Stomach (tissue), 9 donors: ENCODE data around the gene PARP11. TPM values are rescaled to one million over a fixed set of nuclear protein-coding genes. Genes with fewer than 3 reads are reported as not detected.
A peak's percentile ranks its signal among the peaks of the same experiment; 100 is the strongest.

Experiments used
- DNase-seq, 2 donors: peaks; one replicate each; pipeline versions ENCODE4 v3.0.0 to v3.0.0-alpha.2; 2013 to 2019
- H3K27ac ChIP-seq, 5 donors: fragments of 200-600 bp in 4 of 5; sonication (generic) in 4 of 5; one replicate each; pipeline ENCODE4 v1.5.1; 2013 to 2019; ENCODE audit warnings: mild to moderate bottlenecking in 1 of 5, moderate library complexity in 1 of 5
- H3K27me3 ChIP-seq, 3 donors: fragments of 200-600 bp; sonication (generic); one replicate each; pipeline ENCODE4 v1.5.1; 2017 to 2019; ENCODE audit warnings: mixed run types in 1 of 3
- H3K36me3 ChIP-seq, 4 donors: fragments of 200-600 bp; sonication (generic); 1 replicate in 3 of 4; 2 replicates in 1 of 4; pipeline ENCODE4 v1.5.1; 2016 to 2019
- H3K4me1 ChIP-seq, 4 donors: fragments of 200-600 bp; sonication (generic); one replicate each; pipeline ENCODE4 v1.5.1; 2016 to 2019
- H3K4me3 ChIP-seq, 4 donors: fragments of 200-600 bp; sonication (generic) in 3 of 4; one replicate each; pipeline ENCODE4 v1.5.1; 2016 to 2019; ENCODE audit warnings: mild to moderate bottlenecking in 1 of 4
- H3K9me3 ChIP-seq, 4 donors: fragments of 200-600 bp; sonication (generic); one replicate each; pipeline ENCODE4 v1.5.1; 2016 to 2019
- EP300 ChIP-seq: sonication (generic); formaldehyde crosslinking; IDR thresholded peaks from one replicate; pipeline ENCODE4 v1.6.1; 2017; ENCODE audit warnings: antibody characterized with exemption
- POLR2A ChIP-seq, 4 donors: fragments of 450-650 bp; IDR thresholded peaks; one replicate each; pipeline ENCODE4 v1.6.1; 2016; ENCODE audit warnings: antibody characterized with exemption in 4 of 4, control low read depth in 2 of 4, mild to moderate bottlenecking in 1 of 4, moderate library complexity in 1 of 4
- POLR2AphosphoS5 ChIP-seq, 3 donors: sonication (generic); formaldehyde crosslinking; IDR thresholded peaks; one replicate each; pipeline ENCODE4 v1.6.1; 2016; ENCODE audit warnings: antibody characterized with exemption in 3 of 3
- WGBS, 5 donors: extraction: QIAGEN DNeasy Blood & Tissue Kit in 3 of 5; methylation state at CpG; one replicate each; pipeline versions ENCODE4 v1.1.5 to v1.1.7; 2013 to 2018; 5-methylcytosine and 5-hydroxymethylcytosine counted together
- intact Hi-C: fragments of 100-400 bp; cut with DNase I; formaldehyde crosslinking; loops from one replicate; pipeline ENCODE4 v1.15.1; 2023; ENCODE audit warnings: low total_unique reads
- polyA plus RNA-seq, 3 donors: library from polyadenylated mRNA; stranded (reverse); fragments of 200-250 nt; gene quantifications; one replicate each; pipeline ENCODE4 v1.2.3, GENCODE V29; 2013
- total RNA-seq, 5 donors: library from RNA; depleted of rRNA; stranded (reverse); fragments of >200 nt; gene quantifications; one replicate each; pipeline versions ENCODE4 v1.1.0 to v1.2.3, GENCODE V29; 2014 to 2016
- TF ChIP-seq, protein P1 (sequence below), 7 experiments: fragments of 450-650 bp in 4 of 7; fragments of 200-600 bp in 3 of 7; sonication (generic) in 3 of 7; IDR thresholded peaks; one replicate each; pipeline ENCODE4 v1.5.1; 2016 to 2019; ENCODE audit warnings: antibody characterized with exemption in 7 of 7, control low read depth in 2 of 7, mild to moderate bottlenecking in 1 of 7
- donor health status: healthy with polysubstance abuse.
- donor health status: Bipolar disorder and iron deficiency.
- donor health status: healthy.

PARP11 gene
- total and polyA plus RNA-seq, 8 donors = 1.4 to 8.1 (median 3.7) TPM

DNA sequence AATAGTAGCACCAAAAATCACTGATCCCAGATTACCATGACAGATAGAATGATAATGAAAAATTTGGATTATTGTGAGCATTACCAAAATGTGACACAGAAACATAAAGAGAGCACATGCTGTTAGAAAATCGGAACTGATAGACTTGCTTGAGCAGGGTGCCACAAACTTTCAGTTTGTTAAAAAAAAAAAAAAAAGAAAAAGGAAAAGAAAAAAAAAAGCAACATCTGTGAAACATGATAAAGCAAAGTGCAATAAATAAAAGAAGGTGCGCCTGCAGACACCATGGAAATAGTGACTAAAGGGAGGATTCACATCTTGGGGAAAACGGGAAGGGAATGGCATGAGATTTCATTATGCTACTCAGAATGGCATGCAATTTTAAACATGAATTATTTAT, 6.6 kb upstream of the PARP11 start:
- Histone ChIP-seq H3K27me3 (peaks cover 0 to 39% (median 0%) of the 10 kb centered on the region in 3 donors), H3K4me3 (no peak overlapping the region), H3K9me3 (peaks cover 0 to 6% (median 0%) of the 10 kb centered on the region in 4 donors), H3K27ac (no peak overlapping the region), H3K36me3 (no peaks in the 10 kb centered on the region), H3K4me1 (no peaks in the 10 kb centered on the region)
- intact Hi-C loops = loop anchor here (10.0 kb wide), 1 partner anchor 395 kb away; the partner anchor contains the start of gene CCND2
- WGBS, 5 donors = 80 to 90% (median 87%) methylated on average over 3 of the region's 3 CpGs
- TF ChIP-seq EP300 = no peak
- no peak for TF ChIP-seq POLR2A (IDR thresholded peaks at IDR 0.05)
- TF ChIP-seq, protein P1, sequence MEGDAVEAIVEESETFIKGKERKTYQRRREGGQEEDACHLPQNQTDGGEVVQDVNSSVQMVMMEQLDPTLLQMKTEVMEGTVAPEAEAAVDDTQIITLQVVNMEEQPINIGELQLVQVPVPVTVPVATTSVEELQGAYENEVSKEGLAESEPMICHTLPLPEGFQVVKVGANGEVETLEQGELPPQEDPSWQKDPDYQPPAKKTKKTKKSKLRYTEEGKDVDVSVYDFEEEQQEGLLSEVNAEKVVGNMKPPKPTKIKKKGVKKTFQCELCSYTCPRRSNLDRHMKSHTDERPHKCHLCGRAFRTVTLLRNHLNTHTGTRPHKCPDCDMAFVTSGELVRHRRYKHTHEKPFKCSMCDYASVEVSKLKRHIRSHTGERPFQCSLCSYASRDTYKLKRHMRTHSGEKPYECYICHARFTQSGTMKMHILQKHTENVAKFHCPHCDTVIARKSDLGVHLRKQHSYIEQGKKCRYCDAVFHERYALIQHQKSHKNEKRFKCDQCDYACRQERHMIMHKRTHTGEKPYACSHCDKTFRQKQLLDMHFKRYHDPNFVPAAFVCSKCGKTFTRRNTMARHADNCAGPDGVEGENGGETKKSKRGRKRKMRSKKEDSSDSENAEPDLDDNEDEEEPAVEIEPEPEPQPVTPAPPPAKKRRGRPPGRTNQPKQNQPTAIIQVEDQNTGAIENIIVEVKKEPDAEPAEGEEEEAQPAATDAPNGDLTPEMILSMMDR (IDR thresholded peaks at IDR 0.05) = no peak
- TF ChIP-seq POLR2AphosphoS5 (IDR thresholded peaks at IDR 0.05) = no peak
- no peak for DNase-seq

DNA sequence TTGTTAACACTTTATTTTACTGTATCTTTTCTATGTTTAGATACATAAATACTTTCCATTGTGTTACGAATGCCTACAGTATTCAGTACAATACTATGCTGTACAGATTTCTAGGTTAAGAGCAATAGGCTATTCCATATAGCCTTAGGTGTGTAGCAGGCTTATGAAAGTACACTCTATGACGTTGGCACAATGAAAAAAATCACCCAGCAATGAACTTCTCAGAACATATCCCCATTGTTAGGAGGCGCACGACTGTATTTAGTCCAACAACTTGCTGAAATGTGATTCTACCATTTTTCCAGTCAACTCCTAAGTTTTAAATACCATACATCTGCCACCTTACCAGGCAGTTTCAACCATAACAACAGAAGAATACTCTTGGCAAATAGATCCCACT, 1.8 kb downstream of the PARP11 start:
- WGBS, 5 donors = 81 to 93% (median 87%) methylated on average over 4 of the region's 4 CpGs
- intact Hi-C loops = no loop called here
- Histone ChIP-seq H3K36me3 (no peaks in the 10 kb centered on the region), H3K27me3 (no peaks in the 10 kb centered on the region), H3K4me1 (peaks cover 12 to 41% (median 18%) of the 10 kb centered on the region in 4 donors), H3K27ac (no peak overlapping the region), H3K4me3 (peak overlapping the region in 1 of 4 donors; percentile 67), H3K9me3 (no peaks in the 10 kb centered on the region)
- no peak for DNase-seq
- TF ChIP-seq POLR2AphosphoS5 (IDR thresholded peaks at IDR 0.05) (no peak), POLR2A (IDR thresholded peaks at IDR 0.05) (no peak), EP300 (no peak)
- TF ChIP-seq, protein P1 (IDR thresholded peaks at IDR 0.05) = no peak

DNA sequence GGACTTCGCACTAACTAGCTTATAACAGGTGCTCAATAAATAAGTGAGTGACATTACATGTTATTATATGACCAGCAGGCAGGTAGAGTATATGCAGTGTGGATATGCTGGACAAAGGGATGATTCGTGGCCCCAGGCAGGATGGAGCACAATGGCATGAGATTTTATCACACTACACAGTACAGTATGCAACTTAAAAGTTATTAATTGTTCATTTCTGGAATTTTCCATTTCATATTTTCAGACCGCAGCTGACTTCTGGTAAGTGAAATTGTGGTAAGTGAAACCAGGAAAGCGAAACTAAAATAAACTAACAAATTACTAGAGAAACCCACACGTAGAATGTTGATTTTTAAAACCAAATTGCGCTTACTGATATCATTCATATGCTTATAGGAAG, 3.3 kb downstream of the PARP11 start:
- Histone ChIP-seq H3K36me3 (no peaks in the 10 kb centered on the region), H3K27me3 (no peaks in the 10 kb centered on the region), H3K27ac (peak overlapping the region in 1 of 5 donors; percentile 50), H3K9me3 (peaks cover 0 to 14% (median 4%) of the 10 kb centered on the region in 4 donors), H3K4me1 (peaks cover 12 to 41% (median 18%) of the 10 kb centered on the region in 4 donors), H3K4me3 (no peak overlapping the region)
- TF ChIP-seq EP300 = no peak
- no peak for TF ChIP-seq POLR2A (IDR thresholded peaks at IDR 0.05)
- TF ChIP-seq, protein P1 (IDR thresholded peaks at IDR 0.05) = no peak
- no peak for TF ChIP-seq POLR2AphosphoS5 (IDR thresholded peaks at IDR 0.05)
- WGBS, 5 donors = 63 to 77% (median 71%) methylated on average over 6 of the region's 6 CpGs
- DNase-seq = no peak
- intact Hi-C loops = no loop called here

DNA sequence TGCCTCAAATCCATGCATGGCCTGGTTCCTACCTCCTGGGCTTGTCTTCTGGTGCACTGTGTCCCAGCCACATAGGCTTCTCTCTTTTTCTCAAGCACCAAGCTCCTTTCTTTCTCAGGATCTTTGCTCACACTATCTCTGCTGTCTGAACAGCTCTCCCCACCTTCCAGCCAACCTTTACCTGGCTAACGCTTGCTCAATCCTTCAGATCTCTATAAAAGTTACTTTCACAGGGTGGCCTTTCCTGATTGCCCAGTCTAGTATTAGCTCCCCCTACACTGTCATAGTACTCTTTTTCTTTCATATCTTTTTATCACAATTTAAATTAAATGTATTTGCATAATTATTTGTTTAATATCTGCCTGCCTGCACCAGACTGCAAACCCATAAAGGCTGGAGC, 3.8 kb downstream of the PARP11 start:
- intact Hi-C loops = no loop called here
- 88 to 100% (median 92%) methylated on average over 1 of the region's 1 CpG for WGBS, 5 donors
- no peak overlapping the region for H3K4me3 ChIP-seq
- peaks cover 0 to 14% (median 5%) of the 10 kb centered on the region in 4 donors for H3K9me3 ChIP-seq
- DNase-seq = no peak
- TF ChIP-seq EP300 = no peak
- no peak for TF ChIP-seq POLR2A (IDR thresholded peaks at IDR 0.05)
- TF ChIP-seq POLR2AphosphoS5 (IDR thresholded peaks at IDR 0.05) = no peak
- TF ChIP-seq, protein P1 (IDR thresholded peaks at IDR 0.05) = no peak
- H3K36me3 ChIP-seq = no peaks in the 10 kb centered on the region
- H3K4me1 ChIP-seq = peaks cover 12 to 41% (median 18%) of the 10 kb centered on the region in 4 donors
- H3K27ac ChIP-seq = peak overlapping the region in 1 of 5 donors; percentile 50
- H3K27me3 ChIP-seq = no peaks in the 10 kb centered on the region
